ENCODE results near the gene TF.

- TF ChIP-seq, protein P1, sequence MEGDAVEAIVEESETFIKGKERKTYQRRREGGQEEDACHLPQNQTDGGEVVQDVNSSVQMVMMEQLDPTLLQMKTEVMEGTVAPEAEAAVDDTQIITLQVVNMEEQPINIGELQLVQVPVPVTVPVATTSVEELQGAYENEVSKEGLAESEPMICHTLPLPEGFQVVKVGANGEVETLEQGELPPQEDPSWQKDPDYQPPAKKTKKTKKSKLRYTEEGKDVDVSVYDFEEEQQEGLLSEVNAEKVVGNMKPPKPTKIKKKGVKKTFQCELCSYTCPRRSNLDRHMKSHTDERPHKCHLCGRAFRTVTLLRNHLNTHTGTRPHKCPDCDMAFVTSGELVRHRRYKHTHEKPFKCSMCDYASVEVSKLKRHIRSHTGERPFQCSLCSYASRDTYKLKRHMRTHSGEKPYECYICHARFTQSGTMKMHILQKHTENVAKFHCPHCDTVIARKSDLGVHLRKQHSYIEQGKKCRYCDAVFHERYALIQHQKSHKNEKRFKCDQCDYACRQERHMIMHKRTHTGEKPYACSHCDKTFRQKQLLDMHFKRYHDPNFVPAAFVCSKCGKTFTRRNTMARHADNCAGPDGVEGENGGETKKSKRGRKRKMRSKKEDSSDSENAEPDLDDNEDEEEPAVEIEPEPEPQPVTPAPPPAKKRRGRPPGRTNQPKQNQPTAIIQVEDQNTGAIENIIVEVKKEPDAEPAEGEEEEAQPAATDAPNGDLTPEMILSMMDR (IDR thresholded peaks at IDR 0.05) = no peak
- TF ChIP-seq POLR2A (IDR thresholded peaks at IDR 0.05) = no peak
These were observed 96.0 kb downstream of the TF start for GRCh38 chr3:133842158-133842557.
